OCI-LY7 (cell line): ENCODE measurements around the gene CTBP2. TPM values are rescaled to one million over a fixed set of nuclear protein-coding genes. Genes with fewer than 3 reads are reported as not detected.

Source experiments
- BruUV-seq: library from RNA; stranded (reverse); fragments of 400-500 nt; replicated peaks from 2 replicates; lab custom pipeline; 2021; lab: Mats Ljungman, UMichigan
- CTCF ChIA-PET: fragments of 300-600 bp; sonication (Branson Sonifier 250); formaldehyde crosslinking; loops from one replicate; lab custom pipeline; 2022; ENCODE audit warnings: antibody characterized with exemption; ENCODE audit not compliant: unreplicated experiment; lab: Charles Lee
- POLR2A ChIA-PET: fragments of 300-600 bp; sonication (Branson Sonifier 250); formaldehyde crosslinking; loops from one replicate; lab custom pipeline; 2022; ENCODE audit warnings: antibody characterized with exemption; lab: Charles Lee
- DNase-seq: peaks from one replicate; pipeline ENCODE4 v3.0.0-alpha.2; 2015; ENCODE audit warnings: low spot score
- H2AFZ ChIP-seq: fragments of 200-600 bp; sonication (generic), shearing (Covaris generic); 2 replicates; pipeline ENCODE4 v1.6.1; 2014; ENCODE audit warnings: mild to moderate bottlenecking, antibody characterized with exemption, low read length, moderate library complexity
- H3K27ac ChIP-seq: fragments of 200-600 bp; sonication (generic); 2 replicates; pipeline ENCODE4 v1.5.1; 2014; ENCODE audit warnings: mixed run types, low read depth, mild to moderate bottlenecking, moderate library complexity, low read length, inconsistent platforms; ENCODE audit not compliant: poor library complexity, severe bottlenecking
- H3K36me3 ChIP-seq: fragments of 200-600 bp; sonication (generic); 2 replicates; pipeline ENCODE4 v1.6.1; 2014; ENCODE audit warnings: mild to moderate bottlenecking, antibody characterized with exemption, low read length, moderate library complexity, mixed read lengths; ENCODE audit not compliant: insufficient read depth
- H3K4me1 ChIP-seq: fragments of 200-600 bp; sonication (generic); 2 replicates; pipeline ENCODE4 v1.5.1; 2014; ENCODE audit warnings: mild to moderate bottlenecking, low read length; ENCODE audit not compliant: insufficient read depth, poor library complexity, severe bottlenecking
- H3K4me2 ChIP-seq: fragments of 200-600 bp; sonication (generic); 2 replicates; pipeline ENCODE4 v1.6.1; 2014; ENCODE audit warnings: mild to moderate bottlenecking, low read length
- H3K4me3 ChIP-seq: fragments of 200-600 bp; sonication (generic); 2 replicates; pipeline ENCODE4 v1.5.1; 2014; ENCODE audit warnings: mild to moderate bottlenecking, low read depth, low read length; ENCODE audit not compliant: poor library complexity, severe bottlenecking
- H3K79me2 ChIP-seq: fragments of 200-600 bp; sonication (generic); 2 replicates; pipeline ENCODE4 v1.6.1; 2016; ENCODE audit warnings: low read depth, mild to moderate bottlenecking, low read length, moderate library complexity, mixed read lengths; ENCODE audit not compliant: insufficient read depth
- H3K9me2 ChIP-seq: fragments of 200-600 bp; sonication (generic); 2 replicates; pipeline ENCODE4 v1.6.1; 2016; ENCODE audit warnings: mild to moderate bottlenecking, low read length, mixed read lengths; ENCODE audit not compliant: insufficient read depth
- H3K9me3 ChIP-seq: fragments of 200-600 bp; sonication (generic); 2 replicates; pipeline ENCODE4 v1.6.1; 2014; ENCODE audit warnings: mild to moderate bottlenecking, mixed run types, low read length, mixed read lengths
- H4K20me1 ChIP-seq: fragments of 200-600 bp; sonication (generic); 2 replicates; pipeline ENCODE4 v1.6.1; 2014; ENCODE audit warnings: mild to moderate bottlenecking, antibody characterized with exemption, low read length, moderate library complexity, mixed read lengths; ENCODE audit not compliant: insufficient read depth
- EZH2phosphoT487 ChIP-seq: fragments of 200-600 bp; sonication (generic); IDR thresholded peaks from 2 replicates; pipeline ENCODE4 v1.6.1; 2018; ENCODE audit warnings: low read depth, borderline replicate concordance, mild to moderate bottlenecking, mixed run types, antibody characterized with exemption, low read length, moderate library complexity, mixed read lengths
- intact Hi-C: fragments of 100-400 bp; cut with micrococcal nuclease; formaldehyde crosslinking; loops from one replicate; pipeline ENCODE4 v1.10.0; 2022; ENCODE audit not compliant: unreplicated experiment
- total RNA-seq, 2 experiments: library from RNA; depleted of rRNA in 1 of 2; stranded (reverse); fragments of >200 nt in 1 of 2; shearing (Covaris generic) in 1 of 2; gene quantifications; 2 replicates each; pipeline ENCODE4 v1.2.3, GENCODE V29; 2014 to 2022
- TF ChIP-seq, protein P1 (sequence below): fragments of 200-600 bp; sonication (generic); conservative IDR thresholded peaks from 2 replicates; pipeline ENCODE4 v1.5.1; 2014; ENCODE audit warnings: mild to moderate bottlenecking, antibody characterized with exemption, low read length, moderate library complexity, mixed read lengths

The CTBP2 gene
- total RNA-seq, 2 experiments from 2014 or later, result not detected

DNA sequence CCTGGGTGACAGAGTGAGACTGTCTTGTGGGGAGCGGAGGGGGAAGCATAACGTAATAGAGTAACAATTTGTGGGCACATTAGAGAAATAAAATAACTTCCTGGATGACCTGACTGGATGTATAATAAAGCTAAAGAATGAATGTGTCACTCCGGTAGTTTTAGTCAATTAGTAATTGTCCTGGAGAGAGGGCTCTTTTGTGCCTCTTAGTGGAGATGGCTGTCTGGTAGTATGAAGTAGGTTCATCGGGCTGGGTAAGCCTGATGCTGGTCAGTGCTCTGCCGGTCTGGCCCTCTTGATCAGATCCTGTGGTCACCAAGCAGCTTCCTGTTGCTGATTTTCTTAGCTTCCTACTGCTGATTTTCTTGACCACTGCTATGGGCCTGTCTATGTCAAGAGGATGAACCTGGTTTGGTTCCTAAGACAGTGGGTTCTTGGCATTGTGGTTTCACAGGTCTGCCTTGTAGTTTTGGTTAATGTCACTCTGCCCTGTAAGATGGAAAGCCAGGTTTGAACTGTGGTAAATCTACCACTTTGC lies 184.3 kb downstream of the CTBP2 start:
- Histone ChIP-seq H3K36me3 (peaks cover 44% of the 10 kb centered on the region), H3K9me2 (no peaks in the 10 kb centered on the region), H2AFZ (no peak overlapping the region), H3K79me2 (peaks cover 11% of the 10 kb centered on the region), H3K9me3 (no peaks in the 10 kb centered on the region), H3K4me2 (no peak overlapping the region), H4K20me1 (0 out of 2 replicates have a peak, but pooled peaks cover 7% of the 10 kb centered on the region), H3K4me1 (peaks cover 3% of the 10 kb centered on the region), H3K27ac (no peak overlapping the region), H3K4me3 (no peak overlapping the region)
- TSS peak; percentile 49 for BruUV-seq
- intact Hi-C loops, result no loop called here
- ChIA-PET POLR2A (interaction anchor here (1.4 kb wide), 1 partner anchor 12 kb away, joined by 8 read pairs; no protein-coding TSS in a partner anchor), CTCF (no interaction called here)
- no peak for DNase-seq
- TF ChIP-seq, protein P1, sequence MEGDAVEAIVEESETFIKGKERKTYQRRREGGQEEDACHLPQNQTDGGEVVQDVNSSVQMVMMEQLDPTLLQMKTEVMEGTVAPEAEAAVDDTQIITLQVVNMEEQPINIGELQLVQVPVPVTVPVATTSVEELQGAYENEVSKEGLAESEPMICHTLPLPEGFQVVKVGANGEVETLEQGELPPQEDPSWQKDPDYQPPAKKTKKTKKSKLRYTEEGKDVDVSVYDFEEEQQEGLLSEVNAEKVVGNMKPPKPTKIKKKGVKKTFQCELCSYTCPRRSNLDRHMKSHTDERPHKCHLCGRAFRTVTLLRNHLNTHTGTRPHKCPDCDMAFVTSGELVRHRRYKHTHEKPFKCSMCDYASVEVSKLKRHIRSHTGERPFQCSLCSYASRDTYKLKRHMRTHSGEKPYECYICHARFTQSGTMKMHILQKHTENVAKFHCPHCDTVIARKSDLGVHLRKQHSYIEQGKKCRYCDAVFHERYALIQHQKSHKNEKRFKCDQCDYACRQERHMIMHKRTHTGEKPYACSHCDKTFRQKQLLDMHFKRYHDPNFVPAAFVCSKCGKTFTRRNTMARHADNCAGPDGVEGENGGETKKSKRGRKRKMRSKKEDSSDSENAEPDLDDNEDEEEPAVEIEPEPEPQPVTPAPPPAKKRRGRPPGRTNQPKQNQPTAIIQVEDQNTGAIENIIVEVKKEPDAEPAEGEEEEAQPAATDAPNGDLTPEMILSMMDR, result no peak
- no peak for TF ChIP-seq EZH2phosphoT487

DNA sequence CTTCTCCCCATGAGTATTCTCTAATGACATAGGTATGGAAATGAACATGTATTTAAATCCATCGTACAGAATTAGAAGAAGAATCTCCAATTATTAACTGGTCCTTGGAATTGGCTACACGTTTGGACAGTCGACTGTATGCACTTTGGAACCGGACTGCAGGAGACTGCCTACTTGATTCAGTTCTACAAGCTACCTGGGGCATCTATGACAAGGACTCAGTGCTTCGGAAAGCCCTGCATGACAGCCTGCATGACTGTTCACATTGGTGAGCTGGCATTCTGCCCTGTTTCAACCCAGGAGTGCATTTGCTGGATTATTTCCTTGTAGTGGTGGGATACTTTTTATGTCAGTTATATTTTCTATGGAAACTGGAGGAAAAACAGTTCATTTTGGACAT lies 186.2 kb downstream of the CTBP2 start:
- H3K79me2 ChIP-seq, result no peaks in the 10 kb centered on the region
- H3K4me3 ChIP-seq, result no peak overlapping the region
- H3K36me3 ChIP-seq, result peaks cover 39% of the 10 kb centered on the region
- no TSS peak for BruUV-seq
- H2AFZ ChIP-seq, result no peak overlapping the region
- no peak overlapping the region for H3K27ac ChIP-seq
- DNase-seq, result no peak
- TF ChIP-seq EZH2phosphoT487, result no peak
- TF ChIP-seq, protein P1, result no peak
- no peak overlapping the region for H3K4me2 ChIP-seq
- ChIA-PET POLR2A (interaction anchor here (0.7 kb wide), 1 partner anchor 9 kb away, joined by 3 read pairs; no protein-coding TSS in a partner anchor), CTCF (no interaction called here)
- H3K9me3 ChIP-seq, result no peaks in the 10 kb centered on the region
- intact Hi-C loops, result no loop called here
- peaks cover 10% of the 10 kb centered on the region for H3K4me1 ChIP-seq
- H4K20me1 ChIP-seq, result 0 out of 2 replicates have a peak, but pooled peaks cover 7% of the 10 kb centered on the region
- H3K9me2 ChIP-seq, result no peaks in the 10 kb centered on the region

DNA sequence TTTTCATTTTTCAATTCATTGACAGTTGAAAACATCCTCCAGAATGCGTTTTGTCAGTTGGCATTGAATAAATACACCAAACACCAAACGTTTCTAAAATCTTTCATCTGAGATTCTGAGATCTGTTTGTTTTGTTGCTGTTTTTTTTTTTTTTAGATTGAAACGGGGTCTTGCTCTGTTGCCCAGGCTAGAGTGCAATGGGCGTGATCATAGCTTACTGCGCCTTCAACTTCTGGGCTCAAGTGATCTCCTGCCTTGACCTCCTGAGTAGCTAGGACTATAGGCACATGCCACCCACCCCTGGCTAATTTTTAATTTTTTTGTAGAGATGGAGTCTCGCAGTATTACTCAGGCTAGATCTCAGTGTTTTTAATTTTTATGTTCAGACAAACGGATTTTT lies 187.7 kb downstream of the CTBP2 start:
- Histone ChIP-seq H2AFZ (no peak overlapping the region), H3K9me3 (no peaks in the 10 kb centered on the region), H3K27ac (no peak overlapping the region), H3K4me2 (no peak overlapping the region), H4K20me1 (0 out of 2 replicates have a peak, but pooled peaks cover 7% of the 10 kb centered on the region), H3K79me2 (no peaks in the 10 kb centered on the region), H3K4me3 (no peak overlapping the region), H3K9me2 (no peaks in the 10 kb centered on the region), H3K36me3 (peaks cover 53% of the 10 kb centered on the region), H3K4me1 (peaks cover 10% of the 10 kb centered on the region)
- ChIA-PET POLR2A (interaction anchor here (0.7 to 1.3 kb wide), 3 partner anchors 10 to 19 kb away, joined by 3 read pairs; no protein-coding TSS in a partner anchor), CTCF (no interaction called here)
- no peak for DNase-seq
- no TSS peak for BruUV-seq
- intact Hi-C loops, result no loop called here
- no peak for TF ChIP-seq EZH2phosphoT487
- TF ChIP-seq, protein P1, result no peak
